Stimulated activated CD8-positive, alpha-beta memory T cell treated with anti-CD3 and anti-CD28 coated beads, Interleukin-15, amount 100 ng/mL, for 48 hours (primary cell): ENCODE data around the gene MUS81.
"Not testable (repeated sequence)": the region's sequence is repeated elsewhere in the genome, so short reads cannot be mapped to it uniquely, and the experiment has no call there.

Experiments
- DNase-seq, 2 donors: peaks; one replicate each; pipeline ENCODE4 v3.0.0-alpha.2; 2020; ENCODE audit warnings: low read depth in 2 of 2

MUS81 gene

DNA sequence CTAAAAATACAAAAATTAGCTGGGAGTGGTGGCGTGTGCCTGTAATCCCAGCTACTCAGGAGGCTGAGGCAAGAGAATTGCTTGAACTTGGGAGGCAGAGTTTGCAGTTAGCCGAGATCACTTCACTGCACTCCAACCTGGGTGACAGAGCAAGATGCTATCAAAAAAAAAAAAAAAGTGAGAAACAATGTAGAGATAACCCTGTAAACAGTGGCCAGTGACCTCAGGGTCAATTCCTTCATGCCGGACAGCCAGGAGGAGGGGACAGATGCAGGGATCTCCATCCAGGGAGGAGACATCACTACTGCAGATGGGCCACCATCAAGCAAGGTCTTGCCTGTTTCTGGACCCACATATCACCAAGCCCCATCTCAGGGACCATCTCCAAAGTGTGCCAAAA, 12.5 kb upstream of the MUS81 start:
- DNase-seq: no peak

DNA sequence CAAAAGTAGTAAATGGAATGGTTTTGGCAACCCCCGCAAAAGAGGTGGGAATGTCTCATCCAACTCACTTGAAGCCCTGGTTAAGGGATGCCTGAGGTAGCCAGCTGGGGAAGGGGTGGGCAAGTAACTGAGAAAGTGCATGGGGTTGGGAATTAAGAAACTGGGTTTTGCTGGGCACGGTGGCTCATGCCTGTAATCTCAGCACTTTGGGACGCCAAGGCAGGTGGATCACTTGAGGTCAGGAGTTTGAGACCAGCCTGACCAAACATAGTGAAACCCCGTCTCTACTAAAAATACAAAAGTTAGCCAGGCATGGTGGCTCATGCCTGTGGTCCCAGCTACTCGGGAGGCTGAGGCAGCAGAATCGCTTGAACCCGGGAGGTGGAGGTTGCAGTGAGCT, 11.5 kb upstream of the MUS81 start:
- not testable (repeated sequence) for DNase-seq

DNA sequence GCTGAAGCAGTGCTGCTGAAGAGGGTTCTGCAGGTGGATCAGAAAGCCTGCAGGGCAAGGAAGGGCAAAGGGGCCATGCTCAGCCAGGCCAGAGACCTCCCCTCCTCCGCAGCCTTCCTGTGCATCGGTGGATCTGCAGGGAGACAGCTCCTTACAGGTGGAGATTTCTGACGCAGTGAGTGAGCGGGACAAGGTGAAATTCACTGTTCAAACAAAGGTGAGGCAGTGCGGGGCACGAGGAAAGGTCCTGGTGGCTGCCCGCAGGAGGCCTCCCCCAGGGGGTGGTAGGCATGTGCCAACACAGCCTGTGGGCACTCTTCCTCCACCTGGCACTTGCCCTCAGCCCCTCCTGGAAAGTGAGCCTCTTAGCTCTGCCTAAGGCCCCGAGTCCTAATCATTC, 10.9 kb upstream of the MUS81 start:
- DNase-seq: no peak

DNA sequence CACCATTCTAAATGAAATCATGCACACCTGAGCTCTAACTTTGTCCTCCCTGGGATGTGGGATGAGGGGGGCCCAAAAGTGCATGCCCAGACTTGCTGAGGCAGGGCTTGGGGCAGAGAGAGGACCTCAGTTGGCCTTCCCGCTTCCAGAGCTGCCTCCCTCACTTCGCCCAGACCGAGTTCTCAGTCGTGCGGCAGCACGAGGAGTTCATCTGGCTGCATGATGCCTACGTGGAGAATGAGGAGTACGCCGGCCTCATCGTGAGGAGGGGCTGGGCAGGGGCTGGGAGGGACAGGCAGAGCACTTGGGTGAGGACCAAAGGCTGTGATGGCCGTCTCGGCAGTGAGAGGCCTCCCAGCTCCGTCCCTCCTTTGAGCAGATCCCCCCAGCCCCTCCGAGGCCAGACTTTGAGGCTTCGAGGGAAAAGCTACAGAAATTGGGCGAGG, 10.4 kb upstream of the MUS81 start:
- no peak for DNase-seq

DNA sequence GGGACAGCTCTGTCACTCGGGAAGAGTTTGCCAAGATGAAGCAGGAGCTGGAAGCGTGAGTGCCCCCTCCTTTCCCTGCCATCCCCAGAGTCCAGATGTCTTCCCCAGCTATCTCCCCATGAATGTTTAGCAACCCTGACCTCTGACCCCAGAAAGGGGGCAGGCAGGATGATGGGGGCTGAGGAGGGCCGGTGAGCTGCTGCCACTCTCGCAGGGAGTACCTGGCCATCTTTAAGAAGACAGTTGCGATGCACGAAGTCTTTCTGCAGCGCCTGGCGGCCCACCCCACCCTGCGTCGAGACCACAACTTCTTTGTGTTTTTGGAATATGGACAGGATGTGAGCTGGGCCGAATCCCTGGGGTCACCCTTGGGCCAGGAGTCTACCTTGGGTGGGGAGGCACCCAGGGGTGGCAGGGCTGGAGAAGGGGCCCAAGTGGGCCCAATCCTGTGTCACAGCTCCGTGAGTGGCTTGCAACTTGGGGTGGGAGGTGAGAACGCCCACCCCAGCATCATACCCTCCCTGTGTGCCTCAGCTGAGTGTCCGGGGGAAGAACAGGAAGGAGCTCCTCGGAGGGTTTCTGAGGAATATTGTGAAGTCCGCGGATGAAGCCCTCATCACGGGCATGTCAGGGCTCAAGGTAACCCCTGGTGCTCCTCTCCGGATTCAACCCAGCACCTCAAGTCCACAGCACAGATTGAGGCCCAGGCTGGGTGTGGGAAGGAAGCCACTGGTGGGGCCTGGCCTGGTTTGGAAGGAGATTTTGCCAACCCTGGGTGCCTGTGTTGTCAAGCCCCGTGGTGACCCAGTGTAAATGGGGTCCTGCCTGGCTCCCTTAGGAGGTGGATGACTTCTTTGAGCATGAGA, 9.8 kb upstream of the MUS81 start:
- DNase-seq: no peak

DNA sequence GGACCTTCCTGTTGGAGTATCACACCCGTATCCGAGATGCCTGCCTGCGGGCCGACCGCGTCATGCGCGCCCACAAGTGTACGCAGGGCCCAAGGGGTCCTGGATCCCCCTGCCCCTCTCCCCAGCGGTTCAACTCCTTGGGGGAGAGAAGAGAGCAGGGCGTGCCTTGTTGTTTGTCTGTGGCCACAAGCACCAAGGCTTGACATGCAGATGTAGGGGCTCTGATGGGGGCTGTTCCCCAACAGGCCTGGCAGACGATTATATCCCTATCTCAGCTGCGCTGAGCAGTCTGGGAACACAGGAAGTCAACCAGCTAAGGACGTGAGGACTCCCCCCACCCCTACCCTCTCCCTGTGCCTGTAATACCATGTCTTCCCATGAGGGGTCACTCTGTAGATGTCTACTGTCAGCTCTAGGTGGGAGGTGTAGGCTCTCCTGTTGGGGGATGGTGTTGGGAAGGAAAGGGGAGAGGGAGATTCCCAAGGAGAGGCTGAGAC, 9.1 kb upstream of the MUS81 start:
- DNase-seq: no peak

DNA sequence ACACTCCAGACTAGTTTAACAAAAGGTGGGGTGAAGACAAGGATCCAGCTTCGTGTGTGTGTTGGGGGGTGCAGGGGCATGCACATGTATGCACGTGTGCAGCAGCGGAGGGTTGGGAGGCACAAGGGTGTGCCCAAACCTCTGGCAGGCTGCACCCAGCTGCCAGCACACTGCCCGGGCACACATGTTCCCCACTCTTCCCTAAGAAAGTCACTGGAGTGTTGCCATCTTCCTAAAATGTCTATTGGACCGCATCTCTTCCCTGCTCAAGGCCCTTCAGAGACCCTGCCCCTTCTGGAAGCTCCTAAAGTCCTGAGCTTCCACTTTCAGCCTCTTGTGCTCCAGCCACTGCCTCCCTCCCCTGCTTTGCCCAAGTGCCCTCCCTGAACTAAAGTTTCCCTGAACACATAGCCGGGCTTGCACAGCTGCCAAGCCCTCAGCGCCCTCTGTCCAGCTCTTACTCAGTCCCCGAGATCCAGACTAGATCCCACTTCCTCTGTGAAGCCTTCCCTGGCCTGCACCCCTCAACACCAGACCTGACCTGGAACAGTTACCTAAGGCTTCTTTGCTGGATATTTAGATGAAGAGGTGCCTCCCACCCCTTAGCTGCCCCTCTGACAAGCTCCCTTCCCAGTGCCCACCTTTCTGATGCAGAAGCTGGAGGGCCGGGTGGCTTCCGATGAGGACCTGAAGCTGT, 8.3 kb upstream of the MUS81 start:
- no peak for DNase-seq

DNA sequence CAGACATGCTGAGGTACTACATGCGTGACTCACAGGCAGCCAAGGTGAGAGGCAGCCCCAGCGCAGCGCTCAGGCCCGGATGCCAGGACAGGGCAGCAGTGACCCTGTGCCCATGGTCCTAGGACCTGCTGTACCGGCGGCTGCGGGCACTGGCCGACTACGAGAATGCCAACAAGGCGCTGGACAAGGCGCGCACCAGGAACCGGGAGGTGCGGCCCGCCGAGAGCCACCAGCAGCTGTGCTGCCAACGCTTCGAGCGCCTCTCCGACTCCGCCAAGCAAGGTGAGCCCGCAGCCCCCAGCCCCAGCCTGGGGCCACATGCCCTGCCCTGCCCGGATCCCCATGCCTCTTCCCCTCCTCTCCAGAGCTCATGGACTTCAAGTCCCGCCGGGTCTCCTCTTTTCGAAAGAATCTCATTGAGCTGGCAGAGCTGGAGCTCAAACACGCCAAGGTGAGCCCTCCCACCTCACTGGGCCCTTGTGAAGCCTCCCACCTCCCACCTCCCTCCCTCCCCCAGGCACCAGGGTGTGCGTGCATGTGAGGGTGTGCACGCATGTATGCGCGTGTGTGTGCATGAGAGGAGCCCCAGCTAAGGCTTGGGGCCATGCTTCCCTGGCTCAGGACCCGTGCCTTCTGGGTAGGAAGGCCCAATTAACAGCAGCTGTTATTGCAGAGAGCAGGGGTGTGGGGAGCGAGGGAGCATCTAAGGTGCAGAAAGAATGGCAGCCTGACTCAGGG, 7.6 kb upstream of the MUS81 start:
- no peak for DNase-seq

DNA sequence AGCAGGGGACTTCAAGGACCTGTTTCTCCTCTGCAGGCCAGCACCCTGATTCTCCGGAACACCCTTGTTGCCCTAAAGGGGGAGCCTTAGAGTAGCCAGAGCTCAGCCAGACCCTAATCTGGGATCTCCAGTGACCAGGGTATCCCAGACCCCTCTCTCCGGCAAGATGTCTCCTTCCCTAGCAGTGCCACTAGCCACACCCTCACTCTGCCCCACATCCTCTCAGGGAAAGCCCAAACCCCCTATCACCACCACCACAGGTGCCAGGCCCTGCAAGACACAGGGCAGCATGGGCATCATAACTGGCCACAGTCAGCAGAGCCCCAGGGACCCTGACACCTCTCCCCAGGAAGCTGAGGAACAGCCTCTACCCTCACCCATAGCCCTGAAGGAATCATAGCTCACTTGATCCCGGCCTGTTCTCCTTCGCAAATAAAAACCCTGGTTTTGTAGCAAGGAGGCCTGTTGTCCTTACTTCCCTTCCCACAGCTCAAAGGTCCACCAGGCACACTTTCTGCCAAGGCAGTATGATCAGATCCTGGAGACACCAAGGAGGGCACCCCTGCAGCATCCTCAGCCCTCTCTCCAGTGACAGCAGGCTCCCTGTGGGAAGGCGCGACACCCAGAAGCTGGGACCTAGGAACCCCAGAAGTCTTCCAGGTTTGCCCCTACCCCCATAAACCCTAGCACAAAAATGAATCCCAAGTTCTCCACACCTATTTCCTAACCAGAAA, 6.8 kb upstream of the MUS81 start:
- no peak for DNase-seq

DNA sequence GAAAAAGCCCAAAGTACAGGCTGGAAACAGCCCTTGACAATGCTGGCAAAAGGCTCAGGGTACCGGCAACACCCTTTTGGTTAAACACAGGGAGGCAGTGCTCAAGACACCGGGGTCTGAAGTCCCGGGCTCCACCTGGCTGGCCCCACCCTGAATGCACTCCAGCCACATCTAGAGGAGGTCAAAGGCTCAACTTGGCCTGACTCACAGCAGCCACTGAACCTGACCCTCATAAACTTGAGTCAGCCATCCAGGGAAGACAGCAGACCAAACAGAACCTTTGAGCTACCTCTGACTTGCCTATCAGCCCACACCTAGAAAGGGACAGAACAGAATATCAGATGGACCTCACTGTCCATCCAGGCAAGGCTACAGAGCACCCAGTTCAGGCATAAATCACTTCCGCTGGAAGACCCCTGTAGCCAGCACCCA, 6.1 kb upstream of the MUS81 start:
- no peak for DNase-seq

DNA sequence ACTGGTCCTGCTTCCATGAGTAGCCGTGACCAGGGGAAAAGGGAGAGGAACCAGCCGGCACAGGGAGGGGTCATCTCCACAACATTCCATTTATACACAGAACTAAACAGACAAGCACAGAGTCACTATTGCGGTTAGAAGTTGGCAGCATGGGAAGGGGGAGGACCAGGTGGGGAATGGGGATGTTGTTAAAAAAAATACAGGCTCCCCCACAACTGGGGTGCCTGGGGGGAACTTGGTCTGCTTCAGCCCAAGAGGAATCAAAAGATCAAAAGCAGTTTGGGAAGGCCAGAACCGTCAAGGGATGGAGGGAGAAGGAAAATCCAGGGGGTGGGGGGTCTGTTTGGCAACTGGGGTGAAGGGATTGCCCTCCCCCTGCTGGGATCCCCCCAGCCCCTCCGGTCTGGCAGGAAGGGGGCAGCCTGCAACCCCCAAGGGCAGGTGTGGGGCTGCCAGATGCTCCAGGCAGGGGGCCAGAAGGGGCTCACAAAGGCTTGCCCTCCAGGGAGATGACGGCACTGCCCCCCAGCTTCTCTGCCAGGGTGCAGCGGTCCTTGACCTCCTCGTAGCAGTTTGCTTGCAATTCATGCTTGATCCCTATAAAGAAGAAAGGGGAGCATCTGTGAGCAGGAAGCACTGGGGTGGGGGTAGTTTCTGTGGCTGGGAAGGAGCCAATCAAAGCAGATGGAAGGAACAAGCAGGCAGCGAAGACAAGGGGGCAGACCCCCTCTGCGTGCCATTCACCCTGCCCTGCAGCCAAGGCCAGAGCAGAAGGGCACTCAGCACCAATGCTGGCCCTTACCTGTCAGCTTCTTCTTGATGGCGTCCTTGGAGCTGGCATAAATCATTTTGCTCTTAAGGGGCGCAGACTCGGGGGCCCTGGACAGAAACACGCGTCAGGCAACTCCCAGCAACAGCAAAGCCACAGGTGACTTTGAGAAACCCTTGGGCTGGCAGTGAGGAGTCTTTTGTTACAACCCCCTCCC, 5.1 kb upstream of the MUS81 start:
- no peak for DNase-seq

DNA sequence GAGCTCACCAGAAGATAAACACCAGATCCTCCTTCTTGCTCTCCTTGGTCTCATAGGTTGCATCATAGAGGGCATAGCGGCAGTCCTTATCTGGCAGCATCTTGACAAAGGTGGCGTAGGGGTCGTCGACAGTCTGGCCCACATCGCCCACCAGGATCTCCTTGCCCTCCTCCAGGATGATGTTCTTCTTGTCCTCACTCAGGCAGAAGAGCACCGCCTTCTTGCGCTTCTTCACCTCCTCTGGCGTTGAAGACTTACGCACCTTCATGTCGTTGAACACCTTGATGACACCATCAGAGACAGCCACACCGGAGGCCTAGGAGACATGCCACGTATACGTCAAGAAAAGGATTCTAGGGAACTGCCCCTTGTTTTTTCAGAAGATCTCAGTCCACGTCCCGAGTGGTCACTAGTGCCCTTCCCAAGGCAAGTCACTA, 4.3 kb upstream of the MUS81 start:
- no peak for DNase-seq

DNA sequence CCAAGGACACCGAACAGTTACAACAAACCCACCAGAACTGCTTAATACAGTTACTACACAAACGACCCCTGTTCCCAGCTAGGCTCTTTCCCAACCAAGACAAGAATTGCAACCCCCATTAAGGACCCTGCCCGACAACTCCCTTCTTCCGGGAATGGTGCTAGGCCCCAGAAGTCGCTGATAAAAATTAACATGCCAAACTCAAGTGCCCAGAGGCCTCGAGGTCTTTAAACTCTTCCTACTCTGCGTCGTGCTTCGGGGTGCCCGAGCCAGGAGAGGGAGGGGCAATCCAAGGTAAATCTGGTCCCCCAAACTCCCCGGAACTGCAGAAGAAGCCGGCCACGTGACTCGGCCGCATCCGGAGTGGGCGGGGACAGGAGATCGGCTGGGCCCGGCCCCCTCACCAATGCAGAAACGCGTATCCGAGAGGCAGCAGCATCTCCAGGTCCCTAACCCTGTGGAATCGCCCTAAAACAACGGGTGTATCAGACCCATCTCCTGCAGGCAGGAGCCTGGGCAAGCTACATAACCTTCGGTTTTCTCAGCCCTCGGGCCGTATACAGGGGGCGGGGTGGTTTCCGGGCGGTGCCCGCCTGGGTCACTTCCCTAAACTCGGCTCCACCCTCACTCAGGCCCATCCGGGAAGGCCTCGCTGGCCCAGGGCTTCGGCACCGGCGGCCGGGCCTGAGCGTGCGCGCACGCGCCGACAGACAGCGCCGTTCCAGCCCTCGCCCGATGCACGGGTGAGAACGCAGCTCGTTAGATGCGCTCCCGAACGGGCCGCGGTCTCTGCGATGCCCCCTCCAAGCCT, 3.3 kb upstream of the MUS81 start:
- peak; percentile 72 to 78 for DNase-seq

DNA sequence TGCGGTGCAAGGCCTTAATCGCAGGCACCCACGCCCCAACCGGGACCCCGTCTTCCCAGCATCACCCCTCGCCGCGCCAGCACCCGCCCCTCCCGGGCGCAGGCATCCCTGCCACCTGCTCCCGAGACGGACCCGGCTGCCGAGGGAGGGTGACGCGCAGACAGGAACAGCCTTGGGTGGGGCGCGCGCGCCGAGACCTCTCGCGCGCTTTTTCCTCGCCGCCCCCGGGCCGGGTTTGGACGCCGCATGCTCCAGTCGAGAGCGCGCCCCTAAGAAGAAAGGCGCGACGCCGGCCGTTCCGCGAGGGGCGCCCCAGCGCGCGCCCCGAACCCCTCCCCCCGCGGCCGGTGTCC, 2.8 kb upstream of the MUS81 start:
- no peak for DNase-seq

DNA sequence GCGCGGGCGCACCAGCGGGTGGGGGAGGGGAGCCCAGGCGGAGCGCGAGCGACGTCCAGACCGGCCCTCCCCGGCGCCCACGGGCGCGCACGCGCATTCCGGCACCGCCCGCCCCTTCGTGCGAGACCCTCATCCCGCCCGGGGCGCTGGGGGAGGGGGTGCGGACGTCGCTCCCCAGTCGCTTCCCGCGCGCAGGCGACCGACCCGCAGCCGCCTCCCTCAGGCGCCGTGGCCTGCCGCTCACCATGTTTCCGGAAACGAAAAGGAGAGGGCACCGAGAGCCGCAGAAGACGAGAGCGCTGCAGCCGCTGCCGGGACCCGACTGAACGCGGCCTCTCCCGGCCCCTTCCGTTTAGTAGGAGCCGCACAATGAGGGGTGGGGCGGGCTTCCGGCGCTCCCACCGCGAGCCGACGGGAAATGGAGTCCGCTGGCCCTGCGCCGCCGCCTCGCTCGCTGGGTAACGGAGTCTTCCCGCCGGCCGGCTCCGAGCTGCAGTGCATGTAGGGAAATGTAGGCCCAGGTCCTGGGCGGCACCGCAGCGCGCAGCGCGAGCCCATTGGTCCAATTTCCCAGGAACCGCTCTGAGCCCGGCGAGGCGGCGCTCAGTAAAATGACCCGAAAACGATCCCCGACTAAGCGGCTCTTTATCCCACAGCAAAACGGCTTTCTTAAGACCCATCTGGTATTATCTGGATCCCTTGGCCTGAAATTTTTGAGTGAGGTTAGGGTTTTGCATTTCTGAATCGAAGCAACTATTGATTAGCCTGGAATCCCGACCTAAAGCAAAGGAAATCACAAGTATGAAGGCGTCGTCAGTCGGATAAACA, 2.2 kb upstream of the MUS81 start, which contains the start of gene CFL1:
TSS of gene CFL1 (minus strand) at position 328 of the 828 bp plus-strand sequence. CDS start at position 247, 81 bp downstream.
- peak; percentile 99 for DNase-seq

DNA sequence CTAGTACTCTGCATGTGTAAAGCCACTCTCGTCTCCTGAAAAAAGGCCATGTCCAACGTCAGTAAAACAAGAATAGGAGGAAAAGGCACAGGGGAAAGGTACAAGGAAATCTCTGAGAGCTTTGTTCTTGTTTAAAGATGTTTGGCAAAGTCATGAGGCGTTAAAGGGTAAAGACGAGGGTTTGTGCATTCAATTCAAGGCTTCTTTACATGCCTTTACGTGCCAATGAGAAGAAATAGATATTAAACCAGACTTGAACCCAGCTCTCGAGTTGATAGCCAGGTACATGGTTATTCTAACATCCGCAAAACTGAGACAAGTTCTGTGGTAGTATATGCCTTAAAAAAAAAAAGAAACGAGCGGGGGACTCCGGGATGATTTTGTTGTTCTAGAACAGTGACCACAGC, 1.5 kb upstream of the MUS81 start:
- DNase-seq: no peak

DNA sequence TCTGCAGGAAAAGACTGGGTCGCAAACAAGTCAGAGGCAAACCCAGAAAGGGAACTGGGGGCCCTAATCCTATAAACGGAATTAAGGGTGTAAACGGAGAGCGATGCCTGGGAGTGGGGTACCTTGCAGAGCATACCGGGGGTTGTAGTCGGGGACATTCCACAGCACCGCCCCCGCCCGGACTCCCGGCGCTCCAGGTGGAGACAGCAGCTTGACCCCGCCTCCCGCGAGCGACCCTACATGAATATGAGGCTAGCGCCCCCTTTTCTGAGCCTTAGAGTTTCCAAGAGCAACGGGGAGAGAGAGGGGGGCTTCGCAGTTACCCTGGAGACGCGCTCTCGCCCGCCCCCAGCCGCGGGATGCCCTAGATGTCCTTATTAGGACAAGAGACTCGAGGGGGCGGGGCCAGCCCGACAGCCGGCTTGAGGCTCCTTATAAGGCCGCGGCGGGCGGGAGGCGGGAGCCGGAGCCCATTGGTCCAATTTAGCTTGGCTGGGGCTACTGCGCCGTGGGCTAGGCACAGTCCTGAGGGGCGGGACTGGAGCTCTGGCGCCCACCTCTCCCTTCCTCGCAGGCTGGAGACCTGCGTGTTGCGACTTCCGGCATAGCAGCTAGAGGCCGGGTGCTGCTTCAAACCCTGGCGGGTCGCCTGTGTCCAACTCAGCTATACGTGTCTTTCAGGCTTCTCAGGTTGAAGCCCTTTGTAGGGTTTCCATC, 980 bp upstream of the MUS81 start:
- peak; percentile 98 to 99 for DNase-seq

DNA sequence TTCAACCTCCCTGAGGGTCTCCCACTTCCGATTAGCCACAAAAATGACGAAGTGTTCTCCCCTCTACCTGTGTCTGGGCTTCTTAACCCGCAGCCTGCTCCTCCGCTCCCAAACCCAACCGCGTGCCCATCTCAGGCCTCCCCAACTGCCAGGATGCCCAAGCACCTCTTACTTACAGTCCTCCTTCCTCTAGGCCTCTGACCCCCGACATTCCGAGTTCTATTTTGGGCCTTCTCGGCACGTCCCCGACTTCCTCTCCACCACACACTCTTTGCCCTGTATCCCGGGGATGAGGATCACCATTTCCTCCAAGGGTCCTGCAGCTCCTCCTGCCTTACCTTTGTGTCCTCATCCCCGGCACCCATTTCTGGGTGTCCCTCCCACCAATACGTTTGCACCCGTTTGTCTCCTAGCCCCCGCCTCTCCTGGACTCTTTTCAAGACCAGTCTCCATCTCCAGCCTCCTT, 388 bp upstream of the MUS81 start:
- DNase-seq: no peak
